Measurements from ENCODE around the gene BRSK1. TPM values are rescaled to one million over a fixed set of nuclear protein-coding genes. Genes with fewer than 3 reads are reported as not detected.
"Not testable (repeated sequence)": the region's sequence is repeated elsewhere in the genome, so short reads cannot be mapped to it uniquely, and the experiment has no call there.

Gene BRSK1
- total RNA-seq, 1 donor: 4.0 TPM

DNA sequence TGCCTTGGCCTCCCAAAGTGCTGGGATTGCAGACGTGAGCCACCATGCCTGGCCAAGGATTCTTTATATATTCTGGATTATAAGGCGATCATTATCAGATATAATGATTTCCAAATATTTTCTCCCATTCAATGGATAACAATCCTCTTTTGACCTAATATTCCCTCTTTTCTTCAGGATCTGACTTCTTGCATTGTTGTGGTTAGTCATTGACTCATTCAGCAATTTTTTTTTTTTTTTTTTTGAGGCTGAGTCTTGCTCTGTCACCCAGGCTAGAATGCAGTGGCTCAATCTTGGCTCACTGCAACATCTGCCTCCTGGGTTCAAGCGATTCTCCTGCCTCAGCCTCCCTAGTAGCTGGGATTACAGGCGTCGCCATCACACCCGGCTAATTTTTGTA lies 46.0 kb downstream of the BRSK1 start:
- H3K27ac ChIP-seq (ENCODE audit: low read depth, low read length); H3K9me3 ChIP-seq (ENCODE audit: low read depth, low read length); H2AFZ ChIP-seq (ENCODE audit: low read length); H3K4me2 ChIP-seq (ENCODE audit: insufficient read depth, low read length); H3K27me3 ChIP-seq (ENCODE audit: insufficient read depth, low read length); H3K36me3 ChIP-seq (ENCODE audit: insufficient read depth, low read length); H4K20me1 ChIP-seq (ENCODE audit: insufficient read depth, low read length); H3K79me2 ChIP-seq (ENCODE audit: insufficient read depth, low read length); H3K4me3 ChIP-seq (ENCODE audit: insufficient read depth, low read length): not testable (repeated sequence)
- peaks cover 15% of the 10 kb centered on the region for H3K4me1 ChIP-seq (ENCODE audit: insufficient read depth, low read length)
- peak; percentile 91 for DNase-seq (ENCODE audit: insufficient read length, low spot score, missing footprints)

DNA sequence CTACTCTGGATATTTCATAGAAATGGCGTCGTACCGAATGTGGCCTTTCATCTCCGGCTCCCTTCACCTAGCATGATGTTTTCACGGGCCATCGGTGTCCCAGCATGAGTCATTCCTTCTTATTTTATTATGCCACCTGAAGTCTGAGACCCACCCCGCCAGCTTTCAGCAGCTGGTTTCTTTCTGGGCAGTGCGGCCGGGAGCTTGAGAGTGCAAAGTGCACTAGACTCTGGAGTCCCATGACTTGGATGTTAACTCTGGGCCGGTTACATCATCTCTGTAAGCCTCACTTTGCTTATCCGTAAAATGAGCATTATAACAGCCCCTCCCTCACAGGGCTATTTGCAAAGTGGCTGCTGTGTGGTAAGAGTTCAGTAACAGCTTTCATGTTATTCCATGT lies 50.1 kb downstream of the BRSK1 start:
- Histone ChIP-seq H3K9me3 (ENCODE audit: low read depth, low read length) (no peaks in the 10 kb centered on the region), H3K4me2 (ENCODE audit: insufficient read depth, low read length) (no peak overlapping the region), H3K79me2 (ENCODE audit: insufficient read depth, low read length) (no peaks in the 10 kb centered on the region), H3K27me3 (ENCODE audit: insufficient read depth, low read length) (peaks cover 18% of the 10 kb centered on the region), H3K27ac (ENCODE audit: low read depth, low read length) (no peak overlapping the region), H2AFZ (ENCODE audit: low read length) (no peak overlapping the region), H3K4me1 (ENCODE audit: insufficient read depth, low read length) (peaks cover 12% of the 10 kb centered on the region), H3K36me3 (ENCODE audit: insufficient read depth, low read length) (no peaks in the 10 kb centered on the region), H3K4me3 (ENCODE audit: insufficient read depth, low read length) (no peak overlapping the region), H4K20me1 (ENCODE audit: insufficient read depth, low read length) (no peaks in the 10 kb centered on the region)
- peak; percentile 15 for DNase-seq (ENCODE audit: insufficient read length, low spot score, missing footprints)
- TF ChIP-seq, protein P1, sequence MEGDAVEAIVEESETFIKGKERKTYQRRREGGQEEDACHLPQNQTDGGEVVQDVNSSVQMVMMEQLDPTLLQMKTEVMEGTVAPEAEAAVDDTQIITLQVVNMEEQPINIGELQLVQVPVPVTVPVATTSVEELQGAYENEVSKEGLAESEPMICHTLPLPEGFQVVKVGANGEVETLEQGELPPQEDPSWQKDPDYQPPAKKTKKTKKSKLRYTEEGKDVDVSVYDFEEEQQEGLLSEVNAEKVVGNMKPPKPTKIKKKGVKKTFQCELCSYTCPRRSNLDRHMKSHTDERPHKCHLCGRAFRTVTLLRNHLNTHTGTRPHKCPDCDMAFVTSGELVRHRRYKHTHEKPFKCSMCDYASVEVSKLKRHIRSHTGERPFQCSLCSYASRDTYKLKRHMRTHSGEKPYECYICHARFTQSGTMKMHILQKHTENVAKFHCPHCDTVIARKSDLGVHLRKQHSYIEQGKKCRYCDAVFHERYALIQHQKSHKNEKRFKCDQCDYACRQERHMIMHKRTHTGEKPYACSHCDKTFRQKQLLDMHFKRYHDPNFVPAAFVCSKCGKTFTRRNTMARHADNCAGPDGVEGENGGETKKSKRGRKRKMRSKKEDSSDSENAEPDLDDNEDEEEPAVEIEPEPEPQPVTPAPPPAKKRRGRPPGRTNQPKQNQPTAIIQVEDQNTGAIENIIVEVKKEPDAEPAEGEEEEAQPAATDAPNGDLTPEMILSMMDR (IDR thresholded peaks at IDR 0.05; ENCODE audit: extremely low read depth, low read depth, low read length): no peak

- peaks cover 18% of the 10 kb centered on the region for H3K27me3 ChIP-seq (ENCODE audit: insufficient read depth, low read length)
- H3K79me2 ChIP-seq (ENCODE audit: insufficient read depth, low read length): peaks cover 9% of the 10 kb centered on the region
- TF ChIP-seq, protein P1 (IDR thresholded peaks at IDR 0.05; ENCODE audit: extremely low read depth, low read depth, low read length): no peak
- no peaks in the 10 kb centered on the region for H4K20me1 ChIP-seq (ENCODE audit: insufficient read depth, low read length)
- H3K4me3 ChIP-seq (ENCODE audit: insufficient read depth, low read length): no peak overlapping the region
- H2AFZ ChIP-seq (ENCODE audit: low read length): no peak overlapping the region
- peak; percentile 13 for DNase-seq (ENCODE audit: insufficient read length, low spot score, missing footprints)
- no peaks in the 10 kb centered on the region for H3K36me3 ChIP-seq (ENCODE audit: insufficient read depth, low read length)
- H3K4me2 ChIP-seq (ENCODE audit: insufficient read depth, low read length): no peak overlapping the region
- no peak overlapping the region for H3K27ac ChIP-seq (ENCODE audit: low read depth, low read length)
- H3K4me1 ChIP-seq (ENCODE audit: insufficient read depth, low read length): peaks cover 12% of the 10 kb centered on the region
- H3K9me3 ChIP-seq (ENCODE audit: low read depth, low read length): no peaks in the 10 kb centered on the region
Measured at GRCh38 chr19:55336101-55336500, 52.3 kb downstream of the BRSK1 start.

DNA sequence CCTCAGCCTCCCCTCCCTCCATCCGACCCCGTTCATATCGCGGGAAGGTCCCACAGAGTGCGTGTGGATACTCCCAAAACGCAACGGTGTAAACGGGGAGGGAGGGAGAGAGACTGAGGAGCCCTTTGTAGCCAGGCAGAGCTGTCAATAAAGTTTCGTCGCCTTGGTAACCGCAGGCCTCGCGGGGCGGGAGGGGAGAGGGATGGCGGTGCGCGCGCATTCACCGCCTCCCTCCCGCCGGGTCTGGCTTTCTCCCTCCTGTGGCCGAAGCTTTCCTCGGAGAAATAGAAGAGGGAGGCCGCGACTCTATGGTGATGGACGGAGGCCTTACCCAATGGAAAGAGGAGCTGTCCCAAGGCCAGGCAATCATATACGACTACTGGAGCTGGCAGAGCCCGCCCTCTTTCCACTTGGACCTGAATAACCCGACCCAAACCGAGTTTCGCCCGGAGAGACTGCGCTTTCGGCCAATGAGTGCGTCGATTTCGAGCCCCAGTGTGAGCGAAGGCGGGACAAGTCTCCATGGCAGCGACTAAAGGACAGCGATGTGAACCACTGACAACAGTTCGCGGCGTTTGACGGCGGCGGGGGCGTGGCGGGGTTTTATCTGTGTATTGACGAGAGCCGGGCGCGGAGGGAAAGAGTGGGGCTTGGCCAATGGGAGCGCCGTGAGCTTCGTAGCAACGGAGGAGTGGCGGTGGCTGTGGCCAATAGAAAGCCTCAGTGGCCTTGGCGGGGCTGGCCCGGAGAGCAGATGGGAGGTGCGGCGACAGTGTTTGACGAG lies 55.5 kb downstream of the BRSK1 start, which contains the start of gene KMT5C:
KMT5C (plus strand) TSS at position 772 of the 784 bp plus-strand sequence. CDS start 2,061 bp downstream, outside the sequence.
- Histone ChIP-seq H3K27me3 (ENCODE audit: insufficient read depth, low read length) (peaks cover 12% of the 10 kb centered on the region), H3K27ac (ENCODE audit: low read depth, low read length) (peak within 1 kb of the TSS; percentile 90), H3K36me3 (ENCODE audit: insufficient read depth, low read length) (peaks cover 4% of the 10 kb centered on the region), H3K4me1 (ENCODE audit: insufficient read depth, low read length) (peaks cover 15% of the 10 kb centered on the region), H3K4me2 (ENCODE audit: insufficient read depth, low read length) (peak within 1 kb of the TSS; percentile 92), H2AFZ (ENCODE audit: low read length) (peak within 1 kb of the TSS; percentile 84), H3K4me3 (ENCODE audit: insufficient read depth, low read length) (peak within 1 kb of the TSS; percentile 80), H3K79me2 (ENCODE audit: insufficient read depth, low read length) (peaks cover 9% of the 10 kb centered on the region), H3K9me3 (ENCODE audit: low read depth, low read length) (no peaks in the 10 kb centered on the region), H4K20me1 (ENCODE audit: insufficient read depth, low read length) (peaks cover 8% of the 10 kb centered on the region)
- TF ChIP-seq, protein P1 (IDR thresholded peaks at IDR 0.05; ENCODE audit: extremely low read depth, low read depth, low read length): peak; percentile 32
- DNase-seq (ENCODE audit: insufficient read length, low spot score, missing footprints): peak; percentile 100
